Embryonic facial prominence (tissue), 1 donor: Measurements from ENCODE around the gene BAD.

ENCODE experiments used
- DNase-seq: peaks from one replicate; pipeline ENCODE4 v3.0.0-alpha.2; 2016; ENCODE audit errors: extremely low spot score

BAD gene

GRCh38 chr11:64296236-64296635 lies 11.8 kb upstream of the BAD start:
- DNase-seq = no peak

GRCh38 chr11:64295760-64296159 lies 11.3 kb upstream of the BAD start:
- DNase-seq = no peak

GRCh38 chr11:64294774-64295173 lies 10.3 kb upstream of the BAD start:
- no peak for DNase-seq

GRCh38 chr11:64292460-64293254 lies 8.2 kb upstream of the BAD start:
- DNase-seq = no peak

- DNase-seq = no peak
Measured at GRCh38 chr11:64291752-64292459, 7.4 kb upstream of the BAD start.

- no peak for DNase-seq
Measured at GRCh38 chr11:64291262-64291751, 6.8 kb upstream of the BAD start, which contains the start of gene KCNK4. TSS of gene KCNK4 (plus strand) at chr11:64291302. CDS start at chr11:64293019, 1,717 bp downstream.

- no peak for DNase-seq
Measured at GRCh38 chr11:64290352-64291261, 6.1 kb upstream of the BAD start.

GRCh38 chr11:64289002-64289564 lies 4.6 kb upstream of the BAD start:
- DNase-seq = no peak

- DNase-seq = no peak
Measured at GRCh38 chr11:64288353-64288750, 3.9 kb upstream of the BAD start.

- DNase-seq = no peak
Measured at GRCh38 chr11:64287676-64288352, 3.3 kb upstream of the BAD start.

- DNase-seq = no peak
Measured at GRCh38 chr11:64286801-64287159, 2.3 kb upstream of the BAD start.

- no peak for DNase-seq
Measured at GRCh38 chr11:64285885-64286800, 1.7 kb upstream of the BAD start.

- peak; percentile 53 for DNase-seq
Measured at GRCh38 chr11:64284962-64285884, 758 bp upstream of the BAD start, which contains the start of gene GPR137. TSS of gene GPR137 (plus strand) at chr11:64285848. CDS start at chr11:64286525, 677 bp downstream.

GRCh38 chr11:64283092-64283491 lies 1.4 kb downstream of the BAD start:
- DNase-seq = no peak

GRCh38 chr11:64281957-64282770 lies 2.3 kb downstream of the BAD start:
- no peak for DNase-seq

- no peak for DNase-seq
Measured at GRCh38 chr11:64278576-64279190, 5.8 kb downstream of the BAD start.

GRCh38 chr11:64276653-64277431 lies 7.6 kb downstream of the BAD start:
- no peak for DNase-seq
